Stomach smooth muscle (tissue), 2 donors: ENCODE results near the gene PLOD2.

Experiments
- H3K27ac ChIP-seq: one replicate; pipeline ENCODE4 v1.7.0; 2013; ENCODE audit warnings: mild to moderate bottlenecking, low read length, inconsistent platforms
- H3K27me3 ChIP-seq, 2 donors: one replicate each; pipeline ENCODE4 v1.7.0; 2013; ENCODE audit warnings: low read length in 2 of 2; ENCODE audit not compliant: insufficient read depth in 2 of 2, control insufficient read depth in 1 of 2
- H3K36me3 ChIP-seq, 2 donors: one replicate each; pipeline ENCODE4 v1.7.0; 2013; ENCODE audit warnings: low read length in 2 of 2; ENCODE audit not compliant: control insufficient read depth in 2 of 2, insufficient read depth in 2 of 2
- H3K4me1 ChIP-seq: one replicate; pipeline ENCODE4 v1.7.0; 2013; ENCODE audit warnings: low read length; ENCODE audit not compliant: control insufficient read depth, insufficient read depth
- H3K4me3 ChIP-seq, 2 donors: one replicate each; pipeline ENCODE4 v1.7.0; 2013; ENCODE audit warnings: low read length in 2 of 2
- H3K9ac ChIP-seq, 2 donors: one replicate each; pipeline ENCODE4 v1.7.0; 2013; ENCODE audit warnings: low read length in 2 of 2, mild to moderate bottlenecking in 1 of 2
- H3K9me3 ChIP-seq, 2 donors: one replicate each; pipeline ENCODE4 v1.7.0; 2013; ENCODE audit warnings: low read length in 2 of 2; ENCODE audit not compliant: control insufficient read depth in 2 of 2
- donor health status: healthy.
- donor health status: Pancreatic carcinoma.

The PLOD2 gene

DNA sequence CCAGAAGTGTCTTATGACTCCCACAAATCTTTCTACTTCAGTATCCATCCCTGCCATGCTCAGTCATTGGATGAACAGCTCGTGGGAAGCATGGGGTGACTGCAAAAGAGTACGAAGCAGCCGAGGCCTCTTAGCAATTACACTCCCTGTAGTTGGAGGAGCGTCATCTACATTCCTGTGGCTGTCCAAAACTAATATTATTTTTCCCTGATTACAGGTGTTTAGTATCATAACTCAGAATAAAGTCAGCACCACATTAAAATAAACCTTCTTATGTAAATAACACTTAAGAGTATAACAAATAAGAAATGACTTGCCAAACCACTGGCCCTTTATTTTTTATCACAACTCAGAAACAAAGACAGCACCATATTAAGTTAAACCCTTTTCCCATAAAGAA, 141.5 kb downstream of the PLOD2 start:
- Histone ChIP-seq H3K36me3 (no peaks in the 10 kb centered on the region), H3K9me3 (no peaks in the 10 kb centered on the region), H3K27me3 (no peaks in the 10 kb centered on the region), H3K9ac (no peak overlapping the region), H3K27ac (no peak overlapping the region), H3K4me1 (no peaks in the 10 kb centered on the region), H3K4me3 (no peak overlapping the region)
